Measurements from ENCODE around the gene TMA7B.

The TMA7B gene

DNA sequence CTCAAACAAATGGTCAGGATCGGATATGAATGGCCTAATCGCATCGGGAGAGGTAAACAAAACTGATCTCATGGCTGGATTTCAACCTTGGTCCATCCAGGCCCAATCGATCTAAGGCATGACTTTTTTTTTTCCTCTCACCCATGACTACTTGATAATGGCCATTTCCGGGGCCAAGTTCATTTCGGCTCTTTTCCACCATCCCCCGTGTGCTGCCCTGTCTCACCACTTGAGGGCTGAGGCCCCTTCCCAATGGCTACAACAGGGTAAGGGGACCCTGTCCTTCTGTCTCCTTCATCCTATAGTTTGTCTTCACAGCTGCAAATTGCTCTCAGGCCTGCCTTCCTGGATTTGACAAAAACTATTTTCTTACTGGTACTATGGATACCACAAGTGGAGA is 32.7 kb upstream of the TMA7B start:
- H3K9ac ChIP-seq (ENCODE audit: low read length): no peak overlapping the region
- TF ChIP-seq, protein P1, sequence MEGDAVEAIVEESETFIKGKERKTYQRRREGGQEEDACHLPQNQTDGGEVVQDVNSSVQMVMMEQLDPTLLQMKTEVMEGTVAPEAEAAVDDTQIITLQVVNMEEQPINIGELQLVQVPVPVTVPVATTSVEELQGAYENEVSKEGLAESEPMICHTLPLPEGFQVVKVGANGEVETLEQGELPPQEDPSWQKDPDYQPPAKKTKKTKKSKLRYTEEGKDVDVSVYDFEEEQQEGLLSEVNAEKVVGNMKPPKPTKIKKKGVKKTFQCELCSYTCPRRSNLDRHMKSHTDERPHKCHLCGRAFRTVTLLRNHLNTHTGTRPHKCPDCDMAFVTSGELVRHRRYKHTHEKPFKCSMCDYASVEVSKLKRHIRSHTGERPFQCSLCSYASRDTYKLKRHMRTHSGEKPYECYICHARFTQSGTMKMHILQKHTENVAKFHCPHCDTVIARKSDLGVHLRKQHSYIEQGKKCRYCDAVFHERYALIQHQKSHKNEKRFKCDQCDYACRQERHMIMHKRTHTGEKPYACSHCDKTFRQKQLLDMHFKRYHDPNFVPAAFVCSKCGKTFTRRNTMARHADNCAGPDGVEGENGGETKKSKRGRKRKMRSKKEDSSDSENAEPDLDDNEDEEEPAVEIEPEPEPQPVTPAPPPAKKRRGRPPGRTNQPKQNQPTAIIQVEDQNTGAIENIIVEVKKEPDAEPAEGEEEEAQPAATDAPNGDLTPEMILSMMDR (IDR thresholded peaks at IDR 0.05; ENCODE audit: low read length): no peak
- TF ChIP-seq EZH2 (optimal IDR thresholded peaks at IDR 0.05; ENCODE audit: low read depth, low read length): no peak
- no peak for TF ChIP-seq EZH2phosphoT487 (IDR thresholded peaks at IDR 0.05; ENCODE audit: low read length)
- no peak overlapping the region for H3K4me2 ChIP-seq (ENCODE audit: low read depth, low read length)
- no peak overlapping the region for H3K27ac ChIP-seq (ENCODE audit: low read length)
- no peak for DNase-seq
- no peak overlapping the region for H3K4me3 ChIP-seq (ENCODE audit: low read length)
- H3K4me1 ChIP-seq (ENCODE audit: low read length): no peaks in the 10 kb centered on the region
- no peaks in the 10 kb centered on the region for H3K79me2 ChIP-seq (ENCODE audit: low read length)
- H3K36me3 ChIP-seq (replicated peaks; ENCODE audit: insufficient read depth, low read length): no peaks in the 10 kb centered on the region
- H3K27me3 ChIP-seq (replicated peaks; ENCODE audit: insufficient read depth, low read length): no peaks in the 10 kb centered on the region
- no peaks in the 10 kb centered on the region for H3K9me3 ChIP-seq (replicated peaks; ENCODE audit: insufficient read depth, low read length)
- H3F3A ChIP-seq (ENCODE audit: insufficient read depth, low read length): no peaks in the 10 kb centered on the region
- H4K20me1 ChIP-seq (ENCODE audit: insufficient read depth, low read length): no peaks in the 10 kb centered on the region
- no peak overlapping the region for H2AFZ ChIP-seq (ENCODE audit: low read length)
- H3K9me2 ChIP-seq (replicated peaks; ENCODE audit: insufficient read depth, low read length): no peaks in the 10 kb centered on the region

DNA sequence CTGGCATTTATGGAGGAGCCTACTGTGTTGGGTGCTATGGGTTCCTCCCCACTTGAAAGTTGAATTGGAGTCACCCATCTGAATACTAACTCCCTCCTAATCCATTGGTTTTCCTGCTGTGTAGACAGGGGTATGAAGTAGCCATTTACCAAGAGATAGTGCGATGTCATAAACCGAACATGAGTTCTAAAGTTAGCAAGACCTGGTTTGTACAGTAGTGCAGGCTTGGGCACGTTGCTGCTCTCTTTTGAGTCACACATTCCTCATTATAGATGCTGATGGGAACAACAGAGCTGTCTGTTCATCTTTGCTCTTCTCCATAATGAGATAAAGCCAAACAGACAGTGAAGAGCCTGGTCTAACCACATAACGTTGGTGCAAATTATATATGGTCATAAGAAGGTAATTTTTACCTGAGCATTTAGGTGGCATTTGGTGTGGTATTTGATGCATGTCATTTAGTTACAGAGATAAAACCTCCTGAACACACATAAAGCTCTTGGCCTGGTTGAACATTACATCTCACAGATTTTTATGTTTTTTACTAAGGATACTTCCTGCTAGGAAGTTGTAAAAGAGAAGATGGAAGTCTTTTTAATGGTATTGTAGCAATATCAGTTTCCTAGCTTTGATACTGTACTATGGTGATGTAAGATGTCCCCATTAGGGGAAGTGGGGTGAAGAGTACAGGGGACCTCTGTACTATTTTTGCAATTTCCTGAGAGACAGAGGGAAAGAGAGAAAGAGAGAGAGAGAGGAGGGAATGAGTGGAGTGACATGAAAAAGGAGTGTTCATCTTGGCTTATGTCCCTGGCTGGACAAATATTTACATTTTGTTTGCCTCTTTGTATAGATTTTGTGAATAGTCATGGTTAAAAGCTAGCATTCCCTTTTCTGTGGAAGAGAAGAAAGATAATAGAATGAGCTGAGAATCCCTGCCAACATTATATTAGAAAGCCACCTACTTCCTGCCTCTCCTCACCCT is 31.4 kb upstream of the TMA7B start:
- no peak overlapping the region for H3K4me3 ChIP-seq (ENCODE audit: low read length)
- DNase-seq: no peak
- H3K9ac ChIP-seq (ENCODE audit: low read length): no peak overlapping the region
- H3K4me1 ChIP-seq (ENCODE audit: low read length): no peaks in the 10 kb centered on the region
- no peak overlapping the region for H2AFZ ChIP-seq (ENCODE audit: low read length)
- H3K9me3 ChIP-seq (replicated peaks; ENCODE audit: insufficient read depth, low read length): no peaks in the 10 kb centered on the region
- no peak for TF ChIP-seq EZH2phosphoT487 (IDR thresholded peaks at IDR 0.05; ENCODE audit: low read length)
- TF ChIP-seq, protein P1 (IDR thresholded peaks at IDR 0.05; ENCODE audit: low read length): no peak
- no peak for TF ChIP-seq EZH2 (optimal IDR thresholded peaks at IDR 0.05; ENCODE audit: low read depth, low read length)
- H4K20me1 ChIP-seq (ENCODE audit: insufficient read depth, low read length): no peaks in the 10 kb centered on the region
- H3K79me2 ChIP-seq (ENCODE audit: low read length): no peaks in the 10 kb centered on the region
- H3K9me2 ChIP-seq (replicated peaks; ENCODE audit: insufficient read depth, low read length): no peaks in the 10 kb centered on the region
- no peaks in the 10 kb centered on the region for H3K36me3 ChIP-seq (replicated peaks; ENCODE audit: insufficient read depth, low read length)
- H3K27ac ChIP-seq (ENCODE audit: low read length): no peak overlapping the region
- no peaks in the 10 kb centered on the region for H3F3A ChIP-seq (ENCODE audit: insufficient read depth, low read length)
- H3K27me3 ChIP-seq (replicated peaks; ENCODE audit: insufficient read depth, low read length): no peaks in the 10 kb centered on the region
- H3K4me2 ChIP-seq (ENCODE audit: low read depth, low read length): no peak overlapping the region

DNA sequence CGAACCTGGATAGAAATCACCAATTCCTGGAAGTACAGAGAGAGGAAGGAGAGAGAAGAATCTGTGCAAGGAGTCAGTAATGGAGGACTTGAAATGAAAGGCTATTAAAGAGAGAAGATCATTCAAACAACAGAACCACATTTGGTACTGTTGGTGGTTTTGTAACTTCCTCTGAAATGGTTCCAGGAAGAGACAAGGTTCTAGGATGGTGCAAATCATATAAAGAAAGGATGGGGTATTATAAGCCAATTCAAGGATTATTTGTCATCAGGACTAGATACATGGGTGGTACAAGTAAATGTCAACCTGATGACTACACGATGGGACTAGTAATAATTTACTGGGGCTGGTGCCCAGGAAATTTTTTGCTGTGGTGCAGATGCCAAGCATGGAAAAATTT is 28.9 kb upstream of the TMA7B start:
- H3K9me3 ChIP-seq (replicated peaks; ENCODE audit: insufficient read depth, low read length): no peaks in the 10 kb centered on the region
- no peaks in the 10 kb centered on the region for H3K27me3 ChIP-seq (replicated peaks; ENCODE audit: insufficient read depth, low read length)
- no peak for DNase-seq
- no peak overlapping the region for H3K9ac ChIP-seq (ENCODE audit: low read length)
- no peaks in the 10 kb centered on the region for H4K20me1 ChIP-seq (ENCODE audit: insufficient read depth, low read length)
- no peaks in the 10 kb centered on the region for H3K9me2 ChIP-seq (replicated peaks; ENCODE audit: insufficient read depth, low read length)
- H2AFZ ChIP-seq (ENCODE audit: low read length): no peak overlapping the region
- no peaks in the 10 kb centered on the region for H3K4me1 ChIP-seq (ENCODE audit: low read length)
- H3K27ac ChIP-seq (ENCODE audit: low read length): no peak overlapping the region
- H3K4me2 ChIP-seq (ENCODE audit: low read depth, low read length): no peak overlapping the region
- no peaks in the 10 kb centered on the region for H3F3A ChIP-seq (ENCODE audit: insufficient read depth, low read length)
- no peak overlapping the region for H3K4me3 ChIP-seq (ENCODE audit: low read length)
- H3K79me2 ChIP-seq (ENCODE audit: low read length): no peaks in the 10 kb centered on the region
- TF ChIP-seq, protein P1 (IDR thresholded peaks at IDR 0.05; ENCODE audit: low read length): no peak
- TF ChIP-seq EZH2phosphoT487 (IDR thresholded peaks at IDR 0.05; ENCODE audit: low read length) (no peak), EZH2 (optimal IDR thresholded peaks at IDR 0.05; ENCODE audit: low read depth, low read length) (no peak)
- no peaks in the 10 kb centered on the region for H3K36me3 ChIP-seq (replicated peaks; ENCODE audit: insufficient read depth, low read length)
